Astrocyte (in vitro differentiated cells and primary cell): ENCODE measurements around the gene SELENOO. TPM values are rescaled to one million over a fixed set of nuclear protein-coding genes. Genes with fewer than 3 reads are reported as not detected.

Source experiments
- DNase-seq: peaks from one replicate; pipeline ENCODE4 v3.0.0-alpha.2; 2010; ENCODE audit warnings: low read depth
- FAIRE-seq: peaks from 2 replicates; lab custom pipeline; 2011; peaks lifted over from hg19 to GRCh38; lab: Jason Lieb, UNC
- H2AFZ ChIP-seq: 2 replicates; pipeline ENCODE4 v1.6.0; 2012; ENCODE audit warnings: low read depth, low read length, inconsistent platforms
- H3K27ac ChIP-seq: 2 replicates; pipeline ENCODE4 v1.5.1; 2011; ENCODE audit warnings: low read depth, low read length, inconsistent platforms
- H3K27me3 ChIP-seq: 2 replicates; pipeline ENCODE4 v1.6.0; 2011; ENCODE audit warnings: low read length, inconsistent platforms; ENCODE audit not compliant: insufficient read depth
- H3K36me3 ChIP-seq: 2 replicates; pipeline ENCODE4 v1.5.1; 2011; ENCODE audit warnings: low read length, inconsistent platforms; ENCODE audit not compliant: insufficient read depth
- H3K4me1 ChIP-seq: 2 replicates; pipeline ENCODE4 v1.5.1; 2011; ENCODE audit warnings: low read length, inconsistent platforms; ENCODE audit not compliant: insufficient read depth
- H3K4me2 ChIP-seq: 2 replicates; pipeline ENCODE4 v1.6.0; 2012; ENCODE audit warnings: low read length, inconsistent platforms
- H3K4me3 ChIP-seq: 2 replicates; pipeline ENCODE4 v1.5.1; 2011; ENCODE audit warnings: low read depth, mild to moderate bottlenecking, low read length, inconsistent platforms; ENCODE audit not compliant: insufficient read depth
- H3K79me2 ChIP-seq: 2 replicates; pipeline ENCODE4 v1.6.0; 2012; ENCODE audit warnings: mild to moderate bottlenecking, low read length, inconsistent platforms; ENCODE audit not compliant: insufficient read depth
- H3K9ac ChIP-seq: 2 replicates; pipeline ENCODE4 v1.6.0; 2012; ENCODE audit warnings: mild to moderate bottlenecking, low read length, inconsistent platforms
- H3K9me3 ChIP-seq: 2 replicates; pipeline ENCODE4 v1.5.1; 2012; ENCODE audit warnings: low read depth, mild to moderate bottlenecking, low read length, inconsistent platforms; ENCODE audit not compliant: insufficient read depth
- H4K20me1 ChIP-seq: 2 replicates; pipeline ENCODE4 v1.6.0; 2012; ENCODE audit warnings: low read length, inconsistent platforms; ENCODE audit not compliant: insufficient read depth
- H3K27ac Mint-ChIP-seq: one replicate; pipeline ENCODE4 v1.8.0; 2021; ENCODE audit warnings: mild to moderate bottlenecking, mixed read lengths; ENCODE audit not compliant: unreplicated experiment
- H3K27me3 Mint-ChIP-seq: one replicate; pipeline ENCODE4 v1.8.0; 2021; ENCODE audit warnings: low read depth, mixed read lengths; ENCODE audit not compliant: unreplicated experiment
- H3K36me3 Mint-ChIP-seq: one replicate; pipeline ENCODE4 v1.8.0; 2021; ENCODE audit warnings: low read depth, mixed read lengths; ENCODE audit not compliant: unreplicated experiment
- H3K4me1 Mint-ChIP-seq: one replicate; pipeline ENCODE4 v1.8.0; 2021; ENCODE audit warnings: low read depth, mixed read lengths; ENCODE audit not compliant: unreplicated experiment
- H3K4me3 Mint-ChIP-seq: one replicate; pipeline ENCODE4 v1.8.0; 2021; ENCODE audit warnings: mild to moderate bottlenecking, moderate library complexity, mixed read lengths; ENCODE audit not compliant: unreplicated experiment
- H3K9me3 Mint-ChIP-seq: one replicate; pipeline ENCODE4 v1.8.0; 2021; ENCODE audit warnings: mild to moderate bottlenecking, mixed read lengths; ENCODE audit not compliant: unreplicated experiment
- EZH2 ChIP-seq: IDR thresholded peaks from 2 replicates; pipeline ENCODE4 v1.6.1; 2012; ENCODE audit warnings: mild to moderate bottlenecking, low read length, inconsistent platforms; ENCODE audit not compliant: insufficient read depth
- total RNA-seq: library from RNA; stranded (reverse); gene quantifications from 2 replicates; pipeline ENCODE4 v1.2.1, GENCODE V29; 2021
- TF ChIP-seq, protein P1 (sequence below): IDR thresholded peaks from 2 replicates; pipeline ENCODE4 v1.5.1; 2011; ENCODE audit warnings: low read depth, mild to moderate bottlenecking, inconsistent platforms, low read length, moderate library complexity; ENCODE audit not compliant: insufficient read depth

Gene SELENOO
- total RNA-seq, 1 donor from 2014 or later: 18.5 TPM

DNA sequence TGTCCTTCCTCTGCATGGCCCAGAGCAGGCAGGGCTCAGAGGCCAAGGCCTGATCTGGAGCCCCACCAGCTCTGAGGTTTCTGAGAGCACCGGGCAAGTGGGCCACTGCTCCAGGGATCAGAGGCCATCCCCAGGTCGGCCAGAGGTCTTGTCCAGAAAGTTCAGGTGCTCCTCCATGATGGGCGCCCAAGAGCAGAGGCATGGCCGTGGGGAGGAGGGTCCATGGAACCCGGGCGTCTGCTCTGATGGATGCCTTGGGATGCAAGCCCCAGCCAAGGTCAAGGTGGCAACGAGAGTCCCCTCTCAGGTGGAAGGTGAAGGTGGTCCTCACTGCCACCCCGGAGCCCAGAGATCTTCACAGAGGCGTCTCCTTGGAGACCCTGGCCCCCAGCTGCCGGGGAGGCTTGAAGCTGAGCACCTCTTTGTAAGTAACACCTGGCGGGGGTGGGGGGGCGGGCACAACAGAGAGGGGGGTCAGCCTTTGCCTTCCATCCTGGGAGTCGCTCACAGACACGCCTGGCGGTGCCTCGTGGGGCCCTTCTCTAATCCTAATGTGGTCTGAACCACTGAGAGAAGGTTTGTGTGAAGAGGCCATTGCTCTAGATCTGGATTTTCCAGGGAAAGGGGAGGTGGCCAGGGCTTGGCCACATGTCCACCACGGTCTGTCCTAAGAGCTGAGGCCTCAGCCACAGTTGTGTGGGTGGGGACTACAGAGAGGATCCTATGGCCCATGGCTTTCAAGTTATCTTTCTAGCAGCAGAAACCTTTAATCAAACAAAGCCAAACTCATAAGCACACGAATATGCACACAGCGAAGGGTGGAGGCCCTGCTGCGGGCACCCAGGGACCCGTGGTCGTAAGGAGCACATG lies 52.5 kb downstream of the SELENOO start:
- Histone ChIP-seq H2AFZ (no peak overlapping the region), H3K4me2 (no peak overlapping the region), H3K27ac (no peak overlapping the region), H3K27me3 (no peaks in the 10 kb centered on the region), H4K20me1 (peaks cover 41% of the 10 kb centered on the region), H3K4me3 (no peak overlapping the region), H3K36me3 (no peaks in the 10 kb centered on the region), H3K9ac (no peak overlapping the region), H3K9me3 (no peaks in the 10 kb centered on the region), H3K4me1 (peaks cover 10% of the 10 kb centered on the region), H3K79me2 (peaks cover 16% of the 10 kb centered on the region)
- Mint-ChIP-seq H3K36me3 (peaks cover 2% of the 10 kb centered on the region), H3K4me3 (peak overlapping the region; percentile 27), H3K9me3 (no peaks in the 10 kb centered on the region), H3K27me3 (no peaks in the 10 kb centered on the region), H3K4me1 (peaks cover 2% of the 10 kb centered on the region), H3K27ac (no peak overlapping the region)
- TF ChIP-seq, protein P1, sequence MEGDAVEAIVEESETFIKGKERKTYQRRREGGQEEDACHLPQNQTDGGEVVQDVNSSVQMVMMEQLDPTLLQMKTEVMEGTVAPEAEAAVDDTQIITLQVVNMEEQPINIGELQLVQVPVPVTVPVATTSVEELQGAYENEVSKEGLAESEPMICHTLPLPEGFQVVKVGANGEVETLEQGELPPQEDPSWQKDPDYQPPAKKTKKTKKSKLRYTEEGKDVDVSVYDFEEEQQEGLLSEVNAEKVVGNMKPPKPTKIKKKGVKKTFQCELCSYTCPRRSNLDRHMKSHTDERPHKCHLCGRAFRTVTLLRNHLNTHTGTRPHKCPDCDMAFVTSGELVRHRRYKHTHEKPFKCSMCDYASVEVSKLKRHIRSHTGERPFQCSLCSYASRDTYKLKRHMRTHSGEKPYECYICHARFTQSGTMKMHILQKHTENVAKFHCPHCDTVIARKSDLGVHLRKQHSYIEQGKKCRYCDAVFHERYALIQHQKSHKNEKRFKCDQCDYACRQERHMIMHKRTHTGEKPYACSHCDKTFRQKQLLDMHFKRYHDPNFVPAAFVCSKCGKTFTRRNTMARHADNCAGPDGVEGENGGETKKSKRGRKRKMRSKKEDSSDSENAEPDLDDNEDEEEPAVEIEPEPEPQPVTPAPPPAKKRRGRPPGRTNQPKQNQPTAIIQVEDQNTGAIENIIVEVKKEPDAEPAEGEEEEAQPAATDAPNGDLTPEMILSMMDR: no peak
- no peak for TF ChIP-seq EZH2
- FAIRE-seq (no peak), DNase-seq (no peak)

DNA sequence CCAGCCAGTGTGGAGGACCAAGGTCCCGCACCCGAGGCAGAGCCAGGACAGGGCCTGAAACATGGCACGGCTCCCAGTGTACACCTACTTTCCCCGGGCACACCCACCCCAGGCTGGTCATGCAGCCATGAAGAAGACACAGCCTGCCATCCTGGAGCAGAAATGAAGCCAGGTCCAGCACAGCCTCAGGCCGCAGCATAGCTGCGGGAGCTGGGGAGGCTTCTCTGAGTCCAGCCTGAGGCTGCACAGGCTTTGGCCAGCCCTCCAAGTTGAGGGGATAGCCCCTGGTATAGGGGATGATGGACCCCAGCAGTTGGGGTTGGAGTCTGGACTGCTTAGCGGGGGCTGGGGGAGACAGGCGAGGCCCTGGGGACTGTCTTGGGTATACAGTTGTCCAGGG lies 53.1 kb downstream of the SELENOO start:
- Histone ChIP-seq H3K36me3 (no peaks in the 10 kb centered on the region), H3K9ac (no peak overlapping the region), H3K79me2 (peaks cover 22% of the 10 kb centered on the region), H3K4me2 (no peak overlapping the region), H3K4me1 (peaks cover 10% of the 10 kb centered on the region), H3K9me3 (no peaks in the 10 kb centered on the region), H3K27me3 (no peaks in the 10 kb centered on the region), H3K27ac (no peak overlapping the region), H2AFZ (no peak overlapping the region), H3K4me3 (no peak overlapping the region), H4K20me1 (peaks cover 44% of the 10 kb centered on the region)
- Mint-ChIP-seq H3K4me3 (no peak overlapping the region), H3K27me3 (no peaks in the 10 kb centered on the region), H3K4me1 (peaks cover 7% of the 10 kb centered on the region), H3K36me3 (peaks cover 2% of the 10 kb centered on the region), H3K27ac (no peak overlapping the region), H3K9me3 (no peaks in the 10 kb centered on the region)
- no peak for DNase-seq
- no peak for FAIRE-seq
- TF ChIP-seq, protein P1: no peak
- no peak for TF ChIP-seq EZH2

DNA sequence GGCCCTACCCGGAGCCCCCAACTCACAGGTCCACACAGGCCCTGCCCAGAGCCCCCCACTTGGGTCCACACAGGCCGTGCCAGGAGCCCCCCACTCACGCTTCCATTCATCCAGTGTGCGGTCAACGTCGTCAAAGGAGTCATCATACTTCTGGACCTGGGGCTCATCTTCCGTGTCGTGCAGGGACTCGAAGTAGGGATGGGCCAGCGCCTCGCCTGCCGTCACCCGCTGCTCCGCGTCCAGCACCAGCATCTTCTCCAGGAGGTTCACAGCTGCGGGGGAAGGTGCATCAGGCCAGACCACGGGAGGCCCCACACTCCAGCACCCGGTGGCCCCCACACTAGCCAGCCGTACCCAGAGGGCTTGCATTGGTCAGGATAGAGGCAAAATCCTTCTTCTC lies 54.3 kb downstream of the SELENOO start:
- H3K27me3 ChIP-seq: no peaks in the 10 kb centered on the region
- peaks cover 9% of the 10 kb centered on the region for H3K4me1 Mint-ChIP-seq
- H3K4me2 ChIP-seq: no peak overlapping the region
- no peaks in the 10 kb centered on the region for H3K36me3 ChIP-seq
- H3K27ac Mint-ChIP-seq: no peak overlapping the region
- H3K27ac ChIP-seq: no peak overlapping the region
- DNase-seq (no peak), FAIRE-seq (no peak)
- H4K20me1 ChIP-seq: peaks cover 36% of the 10 kb centered on the region
- peaks cover 23% of the 10 kb centered on the region for H3K79me2 ChIP-seq
- no peak overlapping the region for H2AFZ ChIP-seq
- no peak for TF ChIP-seq EZH2
- TF ChIP-seq, protein P1: no peak
- H3K36me3 Mint-ChIP-seq: peaks cover 2% of the 10 kb centered on the region
- peaks cover 9% of the 10 kb centered on the region for H3K4me1 ChIP-seq
- H3K9me3 Mint-ChIP-seq: no peaks in the 10 kb centered on the region
- no peaks in the 10 kb centered on the region for H3K27me3 Mint-ChIP-seq
- H3K4me3 Mint-ChIP-seq: no peak overlapping the region
- no peak overlapping the region for H3K4me3 ChIP-seq
- H3K9ac ChIP-seq: no peak overlapping the region
- H3K9me3 ChIP-seq: no peaks in the 10 kb centered on the region
